HG02642 (cell line): ENCODE data around the gene BRD3OS.

Experiments
- ATAC-seq: cut with Tn5 transposase; IDR thresholded peaks from one replicate; pipeline ENCODE4 v1.9.1; 2021; ENCODE audit warnings: mild to moderate bottlenecking; ENCODE audit not compliant: unreplicated experiment, poor library complexity

The BRD3OS gene

DNA sequence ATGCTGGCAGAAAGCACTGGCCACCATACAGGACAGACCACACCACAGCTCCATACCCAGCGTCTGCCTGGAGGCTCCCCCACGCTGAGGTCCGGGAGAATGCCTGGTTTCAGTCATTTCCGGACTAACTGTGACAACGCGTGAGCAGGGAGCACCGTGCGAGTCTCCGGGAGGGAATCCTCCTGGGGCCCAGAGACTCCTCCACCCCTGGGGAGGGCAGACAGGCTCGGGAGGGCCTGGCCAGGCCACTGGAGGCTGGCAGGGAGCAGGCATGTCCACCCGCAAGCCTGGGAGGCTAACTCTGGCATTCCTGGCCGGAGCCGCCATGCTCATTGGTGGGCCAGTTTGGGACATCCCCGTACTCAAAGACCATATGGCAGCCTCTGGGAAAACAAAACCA lies 6.5 kb downstream of the BRD3OS start:
- ATAC-seq, result no peak

DNA sequence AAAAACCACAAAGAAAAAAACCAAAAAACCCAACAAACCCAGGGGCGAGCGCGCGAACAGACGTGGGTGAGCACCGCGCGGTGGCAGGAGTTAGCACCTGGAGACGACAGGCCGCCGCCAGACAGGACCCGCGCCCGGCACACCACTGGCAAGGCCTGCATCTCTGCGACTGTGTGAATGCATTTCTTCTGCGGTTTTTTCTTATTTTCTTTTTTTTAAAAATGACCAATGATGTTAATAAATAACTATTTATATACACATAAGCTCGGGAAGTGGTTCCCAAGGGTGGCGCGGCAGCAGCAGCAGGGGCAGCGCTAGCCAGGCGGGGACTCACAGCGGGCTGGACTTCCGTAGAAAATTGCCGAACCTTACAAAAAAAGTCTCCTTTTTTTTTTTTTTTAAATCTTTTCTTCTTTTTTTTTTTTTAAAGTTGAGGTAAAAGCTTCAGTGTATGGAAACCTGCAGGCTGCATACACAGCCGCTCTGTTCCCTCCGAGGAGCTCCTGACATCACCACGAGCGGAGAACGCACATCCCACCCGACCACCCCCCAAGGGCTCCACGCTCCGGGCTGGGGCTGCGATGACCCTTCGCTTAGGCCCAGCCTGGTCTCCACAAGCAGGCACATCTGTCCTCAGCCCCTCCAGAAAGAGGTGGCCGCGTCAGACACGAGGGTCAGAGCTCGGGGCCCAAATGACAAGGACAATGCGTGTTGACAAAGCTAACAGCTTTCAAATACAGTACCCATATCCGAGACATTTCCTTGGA lies 7.4 kb downstream of the BRD3OS start:
- no peak for ATAC-seq

DNA sequence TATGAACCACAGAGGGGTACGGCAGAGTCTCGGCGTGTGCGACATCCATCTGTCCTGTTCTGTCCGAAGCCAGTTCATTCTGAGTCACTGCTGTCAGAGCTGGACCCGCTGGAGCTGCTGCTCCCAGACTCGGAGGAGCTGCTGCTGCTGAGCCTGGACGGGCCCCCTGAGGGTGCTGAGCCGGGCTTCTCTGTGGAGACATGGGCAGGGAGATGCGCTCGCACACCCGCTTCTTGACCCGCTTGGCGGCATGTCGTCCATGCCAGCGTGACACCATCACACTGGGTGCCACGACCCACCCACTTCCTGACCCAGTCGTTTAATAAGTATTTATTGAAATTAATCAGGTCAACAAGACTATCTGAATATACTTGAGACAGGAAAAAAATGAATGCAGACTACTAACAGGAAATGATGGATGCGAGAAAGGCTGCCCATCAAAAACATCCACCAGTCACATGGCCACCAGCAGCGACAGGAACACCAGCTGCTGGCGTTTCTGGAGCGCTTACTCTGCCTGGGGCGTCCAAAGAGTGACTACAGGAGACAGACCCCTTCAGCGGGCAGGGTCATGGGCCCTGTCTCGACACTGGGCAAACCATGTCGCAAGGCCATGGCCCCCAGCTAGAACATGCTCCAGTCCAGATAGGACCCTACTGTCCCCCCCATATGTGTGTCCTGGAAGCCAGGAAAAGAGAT lies 8.4 kb downstream of the BRD3OS start:
- no peak for ATAC-seq

DNA sequence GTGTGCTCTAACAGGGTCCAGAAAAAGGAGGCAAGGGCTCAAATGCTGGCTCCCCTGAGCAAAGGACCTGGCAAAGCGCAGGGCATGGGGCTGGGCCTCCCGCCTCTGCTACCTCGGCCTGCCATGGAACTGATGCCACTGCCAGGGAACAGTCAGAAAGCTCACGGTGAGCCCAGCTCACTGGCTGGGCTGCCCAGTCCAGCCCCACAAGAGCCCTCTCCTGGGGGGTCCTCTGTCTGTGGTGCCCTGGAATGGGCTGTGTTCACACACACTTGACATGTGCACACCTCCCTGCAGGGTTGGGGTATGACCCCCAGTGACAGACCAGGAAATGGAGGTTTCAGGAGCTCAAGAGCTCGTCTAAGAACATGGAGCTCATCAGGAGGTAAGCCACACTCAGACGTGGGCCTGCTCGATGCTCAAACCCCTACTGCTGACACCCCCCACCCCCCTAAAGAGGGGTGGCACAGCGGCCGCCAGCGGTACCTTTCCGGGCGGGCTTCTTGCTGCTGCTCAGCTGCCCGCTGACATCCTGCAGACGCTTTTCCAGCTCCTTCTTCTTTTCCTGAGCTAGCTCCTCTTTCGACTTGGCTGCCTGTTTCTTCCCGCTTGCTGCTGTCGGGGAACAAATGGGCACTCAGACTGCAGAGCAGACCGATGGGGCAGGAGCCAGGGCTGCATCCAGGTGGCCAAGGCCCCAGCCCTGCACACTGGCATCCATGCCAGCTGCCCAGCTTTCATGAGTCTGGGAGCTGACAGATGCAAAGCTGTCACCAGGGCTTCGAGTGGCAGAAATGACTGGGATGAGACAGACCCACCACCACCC lies 9.1 kb downstream of the BRD3OS start:
- no peak for ATAC-seq

DNA sequence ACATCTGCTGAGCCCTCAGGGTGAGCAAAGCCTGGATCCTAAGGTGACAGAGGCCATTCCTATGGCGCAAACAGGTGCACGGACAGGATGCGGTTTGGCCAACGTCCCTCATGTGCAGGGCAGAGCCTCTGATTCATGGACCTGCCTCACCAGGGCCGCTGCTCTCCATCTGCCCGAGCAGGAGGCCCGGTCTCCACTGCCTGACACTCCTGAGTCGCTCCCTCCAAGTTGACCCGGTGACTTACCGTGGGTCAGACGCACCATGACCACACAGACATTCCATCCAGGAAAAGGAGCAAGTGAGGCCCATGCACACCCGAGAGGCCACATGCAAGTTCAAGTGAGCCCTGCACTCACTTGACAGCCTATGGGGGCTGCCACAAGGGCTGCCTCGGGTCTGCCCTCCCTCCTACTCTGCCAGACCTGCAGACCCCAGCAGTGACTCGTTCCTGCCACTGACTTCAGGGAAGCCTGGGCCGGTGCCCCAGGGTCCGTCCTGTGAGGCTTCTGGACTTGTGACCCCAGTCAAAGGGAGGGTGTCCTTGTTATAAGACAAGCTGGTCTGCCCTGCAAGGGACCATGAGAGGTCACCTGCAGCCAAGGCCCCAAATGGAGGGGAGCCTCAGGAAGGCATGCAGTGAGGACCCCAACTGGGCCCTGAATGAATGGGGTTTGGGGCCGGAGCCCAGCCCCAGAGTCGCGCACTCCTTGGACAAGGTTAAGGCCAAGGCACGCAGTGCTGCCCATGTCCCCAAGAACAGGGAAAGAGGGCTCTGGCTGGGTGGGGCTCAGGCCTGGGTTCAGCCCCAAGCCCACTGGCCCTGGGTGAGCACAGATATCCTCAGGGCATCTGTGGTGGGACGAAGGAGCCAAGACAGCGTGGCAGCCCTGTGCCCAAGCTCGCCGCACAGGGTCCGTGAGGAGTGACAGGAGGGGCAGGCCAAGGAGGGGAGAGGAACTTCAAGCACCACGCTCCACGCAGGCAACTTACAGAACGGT lies 10.1 kb downstream of the BRD3OS start:
- ATAC-seq, result no peak

DNA sequence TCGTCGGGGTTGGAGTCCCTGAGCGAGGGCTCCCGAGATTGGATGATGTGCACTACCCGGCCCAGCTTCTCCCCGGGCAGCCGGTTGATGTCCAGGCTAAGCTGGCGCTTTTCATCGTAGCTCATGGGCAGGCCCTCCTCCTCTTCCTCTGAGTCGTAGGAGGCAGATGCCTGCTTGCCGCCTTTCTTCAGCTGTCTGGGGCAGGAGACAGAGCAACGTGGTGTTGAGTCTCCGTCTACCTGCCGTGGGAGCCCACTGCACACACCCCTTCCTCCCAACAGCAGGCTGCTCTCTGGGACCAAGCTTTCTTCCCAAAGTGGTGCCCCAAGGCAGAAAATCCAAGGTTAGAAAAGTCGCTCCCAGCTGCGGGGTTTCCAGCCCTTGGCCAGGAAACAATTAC lies 10.8 kb downstream of the BRD3OS start:
- no peak for ATAC-seq

DNA sequence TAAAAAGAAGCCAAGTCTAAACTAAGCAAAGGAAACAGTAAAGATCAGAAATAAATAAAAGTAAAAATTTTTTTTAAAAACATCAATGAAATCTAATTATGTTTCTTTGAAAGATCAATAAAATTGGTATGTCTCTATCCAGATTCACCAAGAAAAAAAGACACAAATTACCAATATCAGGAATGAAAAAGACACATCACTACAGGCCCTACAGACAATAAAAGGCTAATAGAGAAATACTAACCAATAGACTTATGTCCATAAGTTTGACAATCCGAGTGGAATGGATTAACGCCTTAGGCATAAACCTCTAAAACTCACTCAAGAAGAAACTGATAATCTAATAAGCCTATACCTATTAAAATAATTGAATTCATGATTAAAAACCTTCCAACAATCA lies 12.4 kb downstream of the BRD3OS start:
- no peak for ATAC-seq

DNA sequence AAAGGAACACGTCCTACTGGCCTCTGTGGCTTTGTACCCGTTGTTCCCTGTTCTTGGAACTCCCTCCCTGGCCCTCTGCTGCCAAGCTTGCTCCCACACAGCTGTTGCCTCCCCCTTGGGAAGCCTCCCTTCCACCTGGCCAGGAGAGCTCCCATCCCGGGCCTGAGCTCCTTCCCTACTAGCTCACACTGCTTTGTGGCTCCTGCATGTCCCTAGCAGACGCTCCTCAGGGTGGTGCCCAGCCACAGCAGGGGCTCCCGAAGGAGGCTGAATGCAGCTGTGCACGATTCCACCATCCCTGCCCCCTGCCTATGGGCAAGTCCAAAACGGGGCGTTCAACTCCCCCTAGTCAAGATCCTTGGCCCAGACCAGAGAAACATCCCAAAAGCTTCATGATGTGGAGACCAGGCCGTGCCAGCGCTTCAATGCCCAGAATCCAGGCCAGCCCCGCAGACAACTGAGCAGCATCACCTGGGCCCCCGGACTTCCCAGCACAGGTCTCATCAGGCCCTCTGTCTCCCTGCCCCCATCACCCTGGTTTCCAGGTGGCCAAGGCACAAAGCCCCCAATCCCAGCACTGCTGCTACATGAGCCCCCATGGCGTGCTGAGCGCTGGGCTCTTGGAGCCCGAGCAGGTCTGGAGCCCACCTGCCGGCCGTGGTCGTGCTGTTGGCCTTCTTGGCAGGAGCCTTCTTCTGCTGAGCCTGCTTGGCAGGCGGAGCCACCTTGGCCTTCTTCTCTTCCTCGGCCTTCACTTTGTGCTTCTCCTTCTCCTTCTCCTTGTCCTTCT lies 14.3 kb downstream of the BRD3OS start:
- ATAC-seq, result no peak

DNA sequence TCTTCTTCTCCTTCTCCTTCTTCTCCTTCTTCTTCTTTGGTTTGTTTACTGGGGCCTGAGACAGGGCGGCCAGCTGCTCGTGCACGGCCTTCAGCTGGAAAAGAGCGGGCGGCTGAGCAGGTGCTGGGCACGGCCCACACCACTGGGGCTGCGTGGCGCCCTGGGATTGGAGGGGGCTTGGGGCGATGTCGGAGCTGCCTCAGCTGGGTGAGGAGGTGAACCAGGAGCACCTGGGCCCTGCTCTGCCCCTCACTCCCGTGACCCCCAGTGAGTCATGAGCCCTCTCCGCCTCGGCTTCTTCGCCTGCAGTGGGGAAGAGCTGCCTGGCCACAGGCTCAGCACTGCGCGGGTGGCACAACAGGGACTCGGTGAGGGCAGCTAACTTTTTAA lies 14.9 kb downstream of the BRD3OS start:
- no peak for ATAC-seq

DNA sequence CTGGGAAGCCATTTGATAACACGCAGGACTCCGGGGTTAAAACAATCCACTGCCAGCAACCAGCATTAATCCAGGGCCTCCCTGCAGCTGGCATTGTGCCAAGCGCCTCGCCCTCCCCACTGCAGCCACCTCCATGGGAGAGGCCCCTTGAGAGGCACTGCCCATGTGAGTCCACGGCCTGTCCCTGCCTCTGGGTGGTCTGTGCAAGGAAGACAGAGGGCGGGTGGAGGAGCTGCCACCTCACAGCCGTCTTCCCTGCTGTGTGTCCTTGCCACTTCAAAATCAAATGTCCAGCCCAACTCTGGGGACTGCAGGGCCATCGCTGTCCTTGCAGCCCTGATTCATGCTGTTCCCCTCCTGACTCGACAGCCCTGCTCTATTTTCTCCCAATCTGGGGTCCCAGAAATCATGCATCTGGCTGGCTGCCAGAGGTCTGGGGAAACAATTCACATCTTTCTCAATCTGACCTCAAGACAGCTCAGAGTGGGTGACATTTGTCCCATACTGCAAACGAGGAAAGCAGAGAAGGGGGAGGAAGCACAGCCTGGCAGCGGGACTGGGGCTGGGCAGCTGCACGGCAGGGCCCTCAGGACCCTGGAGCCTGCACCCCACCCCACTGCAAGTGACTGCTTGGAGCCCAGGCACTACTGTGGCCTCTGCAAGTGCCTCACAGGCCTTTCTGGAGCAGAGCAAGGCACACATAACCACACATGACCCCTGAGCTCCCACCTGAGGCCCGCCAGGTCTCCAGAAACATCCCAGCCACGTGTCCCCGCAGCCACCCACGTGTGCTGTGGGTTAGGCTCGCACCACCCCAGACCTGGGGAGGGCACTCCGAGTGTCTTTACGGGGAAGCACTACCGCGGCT lies 15.7 kb downstream of the BRD3OS start:
- no peak for ATAC-seq

DNA sequence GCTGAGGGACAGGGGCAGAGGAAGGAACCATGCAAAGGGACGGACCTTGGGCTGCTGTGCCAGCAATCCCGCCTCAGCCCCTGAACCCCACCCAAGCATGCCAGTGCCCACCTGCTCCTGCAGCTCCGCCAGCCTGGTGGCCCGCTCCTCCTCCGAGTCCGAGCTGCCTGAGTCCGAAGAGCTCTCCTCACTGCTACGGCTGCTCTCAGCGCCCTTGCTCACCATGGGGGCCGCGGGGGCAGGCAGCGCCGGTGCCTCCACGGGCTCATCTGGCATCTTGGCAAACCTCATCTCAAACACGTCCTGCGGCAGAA lies 16.3 kb downstream of the BRD3OS start:
- no peak for ATAC-seq

DNA sequence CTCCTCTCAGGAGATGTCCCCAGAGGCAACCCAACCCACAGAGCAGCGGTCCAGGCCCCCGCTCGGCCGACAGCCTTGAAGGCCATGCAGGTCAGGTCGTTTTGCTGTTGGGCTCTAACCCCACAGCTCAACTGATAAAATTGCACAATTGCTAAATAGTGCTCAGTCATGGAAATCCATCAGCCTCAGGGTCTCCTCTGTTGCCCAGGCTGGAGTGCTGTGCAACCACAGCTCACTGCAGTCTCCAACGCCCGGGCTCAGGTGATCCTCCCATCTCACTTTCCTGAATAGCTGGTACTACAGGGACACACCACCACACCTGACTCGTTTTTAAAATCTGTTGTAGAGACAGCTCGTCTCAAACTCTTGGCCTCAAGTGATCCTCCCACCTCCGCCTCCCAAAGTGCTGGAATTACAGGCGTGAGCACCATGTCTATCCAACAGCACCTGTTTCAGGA lies 18.3 kb downstream of the BRD3OS start:
- ATAC-seq, result no peak

DNA sequence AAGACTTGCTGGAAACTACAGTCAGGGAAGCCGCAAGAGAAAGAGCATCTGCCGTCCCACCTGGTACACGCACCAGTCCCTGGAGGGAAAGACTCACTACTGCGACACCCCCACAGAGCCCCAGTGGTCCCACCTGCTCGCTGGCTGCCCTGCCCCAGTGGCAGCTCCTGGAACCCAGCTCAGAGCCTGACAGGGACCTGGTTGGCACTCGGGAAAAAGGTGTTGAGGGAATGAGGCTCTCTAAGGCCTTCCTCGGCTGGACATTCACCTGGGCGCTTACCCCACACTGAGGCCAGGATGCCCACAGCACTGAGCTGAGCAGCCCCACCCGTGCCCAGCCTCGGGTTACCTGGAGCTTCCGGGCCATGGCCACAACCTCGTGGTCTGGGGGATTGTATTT lies 19.7 kb downstream of the BRD3OS start:
- no peak for ATAC-seq

DNA sequence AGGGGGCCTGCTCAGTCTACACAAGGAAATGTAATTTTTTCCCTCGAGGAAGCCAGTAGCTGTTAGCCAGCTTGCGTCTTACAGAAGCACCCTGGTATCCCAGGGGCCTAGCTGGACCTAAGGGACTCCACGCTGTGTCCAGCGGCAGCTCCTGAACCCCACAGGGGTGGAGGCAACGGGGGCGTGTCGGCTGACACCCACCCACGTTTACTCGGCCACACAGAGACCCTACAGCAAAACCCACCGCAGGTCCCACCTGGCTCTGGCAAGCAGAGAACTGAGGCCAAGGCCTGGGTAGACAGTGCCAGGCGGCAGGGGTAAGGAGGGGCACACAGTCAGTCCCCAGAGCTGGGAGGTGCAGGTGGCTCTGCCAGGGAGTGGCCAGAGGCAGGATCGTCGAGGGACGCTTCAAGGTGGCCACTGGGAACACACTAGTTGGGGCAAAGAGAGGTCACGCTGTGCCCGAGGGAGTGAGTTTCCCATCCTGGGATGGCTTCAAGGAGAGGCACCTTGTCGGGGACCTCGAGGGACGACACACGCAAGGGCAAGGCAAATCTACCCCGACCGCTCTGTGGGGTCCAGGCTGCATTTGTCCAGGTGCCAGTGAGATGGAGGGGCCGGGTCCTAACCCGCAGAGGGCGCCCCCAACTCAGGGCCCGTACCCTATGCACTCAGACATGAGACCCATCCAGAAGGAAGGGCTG lies 20.7 kb downstream of the BRD3OS start:
- no peak for ATAC-seq

DNA sequence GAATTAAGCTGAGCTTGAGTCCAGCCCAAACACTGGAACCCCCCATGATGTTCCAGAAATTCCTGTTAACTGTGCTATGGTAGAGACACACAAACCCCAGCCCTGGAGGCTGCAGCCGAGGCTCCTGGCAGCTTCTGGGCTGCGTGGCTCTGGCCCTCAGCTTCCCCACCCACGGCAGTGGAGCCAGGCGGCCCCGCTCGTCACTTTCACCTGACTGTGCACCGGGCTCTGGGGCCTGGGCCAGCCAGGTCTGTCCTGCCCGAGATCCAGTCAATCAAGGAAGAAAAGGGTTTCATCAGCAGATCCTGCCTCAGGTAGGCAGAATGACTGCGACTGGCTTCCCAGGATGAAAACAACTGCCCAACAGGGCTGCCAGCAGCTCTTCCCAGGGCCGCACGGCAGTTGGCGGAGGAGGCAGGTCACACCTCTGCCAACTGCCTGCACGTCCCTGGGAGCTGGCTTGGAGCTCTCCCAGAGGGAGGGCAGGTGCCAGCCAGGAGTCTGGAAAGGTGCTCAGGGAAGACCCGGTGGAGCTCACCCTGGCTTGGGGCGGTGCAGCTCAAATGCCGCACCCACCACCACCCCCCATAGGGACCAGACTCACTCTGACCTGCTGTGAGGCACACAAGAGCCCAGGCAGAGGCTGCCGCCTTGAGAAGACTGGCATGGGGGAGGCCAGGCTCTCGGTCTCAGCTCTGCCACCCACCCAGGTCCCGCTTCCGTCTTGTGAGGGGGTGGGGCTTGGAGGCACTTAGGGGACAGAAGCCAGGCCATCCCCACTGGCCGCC lies 21.8 kb downstream of the BRD3OS start:
- no peak for ATAC-seq

DNA sequence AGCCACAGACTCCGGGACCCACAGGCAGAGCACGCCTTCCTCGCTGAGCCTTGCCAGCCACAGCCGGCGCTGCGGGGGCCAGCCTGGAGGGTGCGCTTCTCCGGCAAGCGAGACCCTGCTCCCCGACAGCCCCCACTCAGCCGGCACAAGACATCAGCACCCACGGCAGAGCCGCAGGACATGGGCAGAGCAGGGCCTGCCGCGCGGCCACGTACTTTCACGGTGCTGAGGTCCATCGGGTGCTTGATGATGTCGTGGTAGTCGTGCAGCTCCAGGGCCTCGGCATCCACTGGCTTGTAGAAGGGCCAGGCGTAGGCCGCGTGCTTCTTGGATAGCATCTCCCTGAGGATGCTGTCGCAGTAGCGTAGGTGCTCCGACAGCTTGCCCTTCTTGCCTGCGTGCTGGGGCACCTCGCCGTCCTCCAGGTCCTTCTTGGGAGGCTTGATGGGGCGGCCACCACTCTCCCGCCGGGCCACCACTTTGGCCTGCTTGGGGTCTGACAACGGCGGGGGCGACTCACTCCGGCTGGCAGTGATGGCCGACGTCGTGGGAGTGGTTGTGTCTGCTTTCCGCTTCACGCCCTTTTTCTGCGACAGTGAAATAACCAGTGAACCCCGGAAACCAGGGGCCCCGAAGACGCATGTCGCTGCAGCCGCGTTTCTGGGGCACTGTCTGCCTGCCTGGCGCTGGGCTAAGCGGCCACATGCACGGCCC lies 22.7 kb downstream of the BRD3OS start:
- no peak for ATAC-seq
